Adrenal gland (tissue), 5 donors: Measurements from ENCODE around the gene ST7.

Experiments used
- POLR2A ChIP-seq, 2 donors: fragments of 450-650 bp; IDR thresholded peaks; one replicate each; pipeline ENCODE4 v1.6.1; 2017; ENCODE audit warnings: antibody characterized with exemption in 2 of 2, mild to moderate bottlenecking in 2 of 2, moderate library complexity in 1 of 2
- TF ChIP-seq, protein P1 (sequence below), 6 experiments: fragments of 450-650 bp in 4 of 6; fragments of 200-600 bp in 2 of 6; sonication (generic) in 1 of 6; IDR thresholded peaks; 1 replicate in 5 of 6; 2 replicates in 1 of 6; pipeline versions ENCODE4 v1.5.1 to v1.8.0; 2016 to 2021; ENCODE audit warnings: antibody characterized with exemption in 6 of 6, mild to moderate bottlenecking in 2 of 6, moderate library complexity in 1 of 6
- donor health status: DM: no; HTN: no; CAD: no.

DNA sequence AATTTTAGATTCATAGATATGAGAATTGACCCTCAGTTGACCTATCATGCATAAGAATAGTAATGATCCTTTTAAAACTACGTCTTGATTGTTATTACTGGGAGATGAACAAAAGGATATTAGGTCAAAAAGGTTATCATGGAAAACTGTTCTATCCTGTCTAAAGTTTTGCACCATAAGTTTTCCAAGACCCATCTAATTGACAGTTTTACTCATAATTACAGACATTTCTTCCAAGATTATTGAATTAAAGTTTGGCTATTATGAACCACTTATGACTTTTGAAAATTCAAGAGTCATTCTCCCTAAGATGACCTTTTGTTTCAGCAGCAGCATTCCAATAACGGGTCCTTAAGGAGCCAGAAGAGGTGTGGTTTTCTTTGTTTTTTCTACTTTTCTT, 225.3 kb downstream of the ST7 start:
- no peak for TF ChIP-seq POLR2A (IDR thresholded peaks at IDR 0.05)
- TF ChIP-seq, protein P1, sequence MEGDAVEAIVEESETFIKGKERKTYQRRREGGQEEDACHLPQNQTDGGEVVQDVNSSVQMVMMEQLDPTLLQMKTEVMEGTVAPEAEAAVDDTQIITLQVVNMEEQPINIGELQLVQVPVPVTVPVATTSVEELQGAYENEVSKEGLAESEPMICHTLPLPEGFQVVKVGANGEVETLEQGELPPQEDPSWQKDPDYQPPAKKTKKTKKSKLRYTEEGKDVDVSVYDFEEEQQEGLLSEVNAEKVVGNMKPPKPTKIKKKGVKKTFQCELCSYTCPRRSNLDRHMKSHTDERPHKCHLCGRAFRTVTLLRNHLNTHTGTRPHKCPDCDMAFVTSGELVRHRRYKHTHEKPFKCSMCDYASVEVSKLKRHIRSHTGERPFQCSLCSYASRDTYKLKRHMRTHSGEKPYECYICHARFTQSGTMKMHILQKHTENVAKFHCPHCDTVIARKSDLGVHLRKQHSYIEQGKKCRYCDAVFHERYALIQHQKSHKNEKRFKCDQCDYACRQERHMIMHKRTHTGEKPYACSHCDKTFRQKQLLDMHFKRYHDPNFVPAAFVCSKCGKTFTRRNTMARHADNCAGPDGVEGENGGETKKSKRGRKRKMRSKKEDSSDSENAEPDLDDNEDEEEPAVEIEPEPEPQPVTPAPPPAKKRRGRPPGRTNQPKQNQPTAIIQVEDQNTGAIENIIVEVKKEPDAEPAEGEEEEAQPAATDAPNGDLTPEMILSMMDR (IDR thresholded peaks at IDR 0.05): no peak
